Vagina (tissue), 2 donors: Measurements from ENCODE around the gene GRK5.

ENCODE experiments used
- POLR2A ChIP-seq, 2 donors: fragments of 450-650 bp; IDR thresholded peaks; one replicate each; pipeline ENCODE4 v1.6.1; 2017; ENCODE audit warnings: antibody characterized with exemption in 2 of 2, mild to moderate bottlenecking in 2 of 2, moderate library complexity in 2 of 2
- POLR2AphosphoS5 ChIP-seq, 2 donors: sonication (generic); formaldehyde crosslinking; IDR thresholded peaks; one replicate each; pipeline ENCODE4 v1.9.0; 2017; ENCODE audit warnings: antibody characterized with exemption in 2 of 2, mild to moderate bottlenecking in 2 of 2, low read depth in 1 of 2; ENCODE audit not compliant: insufficient read depth in 1 of 2
- TF ChIP-seq, protein P1 (sequence below), 3 experiments: fragments of 450-650 bp in 2 of 3; fragments of 200-600 bp in 1 of 3; sonication (generic) in 1 of 3; IDR thresholded peaks; one replicate each; pipeline ENCODE4 v1.5.1; 2017 to 2019; ENCODE audit warnings: antibody characterized with exemption in 3 of 3, mild to moderate bottlenecking in 2 of 3, moderate library complexity in 2 of 3

DNA sequence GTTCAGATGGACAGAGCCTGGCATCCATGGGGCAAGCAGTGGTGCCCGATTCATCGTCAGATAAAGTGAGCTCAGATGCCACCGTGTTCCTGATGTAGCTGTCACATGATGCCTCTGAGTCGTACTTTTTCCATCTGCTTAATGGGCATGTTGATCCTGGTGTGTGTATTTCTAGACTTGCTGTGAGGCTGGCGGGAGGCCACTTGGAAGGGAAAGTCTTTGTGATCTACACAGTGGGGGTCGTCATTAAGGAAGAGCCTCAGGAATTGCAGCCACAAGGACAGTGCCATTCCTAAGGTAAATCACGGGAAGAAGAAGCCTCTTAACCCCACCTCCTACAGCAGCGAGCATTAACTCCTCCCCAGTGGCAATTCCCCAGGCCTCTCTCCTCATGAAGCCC is 272.2 kb downstream of the GRK5 start:
- TF ChIP-seq POLR2AphosphoS5 (IDR thresholded peaks at IDR 0.05; ENCODE audit: insufficient read depth in 1 of 2, low read depth in 1 of 2) (no peak), POLR2A (IDR thresholded peaks at IDR 0.05) (no peak)
- TF ChIP-seq, protein P1, sequence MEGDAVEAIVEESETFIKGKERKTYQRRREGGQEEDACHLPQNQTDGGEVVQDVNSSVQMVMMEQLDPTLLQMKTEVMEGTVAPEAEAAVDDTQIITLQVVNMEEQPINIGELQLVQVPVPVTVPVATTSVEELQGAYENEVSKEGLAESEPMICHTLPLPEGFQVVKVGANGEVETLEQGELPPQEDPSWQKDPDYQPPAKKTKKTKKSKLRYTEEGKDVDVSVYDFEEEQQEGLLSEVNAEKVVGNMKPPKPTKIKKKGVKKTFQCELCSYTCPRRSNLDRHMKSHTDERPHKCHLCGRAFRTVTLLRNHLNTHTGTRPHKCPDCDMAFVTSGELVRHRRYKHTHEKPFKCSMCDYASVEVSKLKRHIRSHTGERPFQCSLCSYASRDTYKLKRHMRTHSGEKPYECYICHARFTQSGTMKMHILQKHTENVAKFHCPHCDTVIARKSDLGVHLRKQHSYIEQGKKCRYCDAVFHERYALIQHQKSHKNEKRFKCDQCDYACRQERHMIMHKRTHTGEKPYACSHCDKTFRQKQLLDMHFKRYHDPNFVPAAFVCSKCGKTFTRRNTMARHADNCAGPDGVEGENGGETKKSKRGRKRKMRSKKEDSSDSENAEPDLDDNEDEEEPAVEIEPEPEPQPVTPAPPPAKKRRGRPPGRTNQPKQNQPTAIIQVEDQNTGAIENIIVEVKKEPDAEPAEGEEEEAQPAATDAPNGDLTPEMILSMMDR (IDR thresholded peaks at IDR 0.05): no peak
